Measurements from ENCODE around the gene ANKFN1. TPM values are rescaled to one million over a fixed set of nuclear protein-coding genes. Genes with fewer than 3 reads are reported as not detected.

ANKFN1 gene
- total and polyA plus RNA-seq, 7 donors, result 0.01 to 0.28 (median 0.04) TPM; not detected in 3

GRCh38 chr17:56316604-56317003 lies 163.3 kb downstream of the ANKFN1 start:
- H3K27me3 ChIP-seq (ENCODE audit: insufficient read depth in 3 of 3, low read length in 2 of 3), result no peaks in the 10 kb centered on the region

GRCh38 chr17:56317351-56318208 lies 164.3 kb downstream of the ANKFN1 start:
- no peaks in the 10 kb centered on the region for H3K9me3 ChIP-seq
- 53 to 60% (median 55%) methylated on average over 4 of the region's 4 CpGs for WGBS, 3 donors
- intact Hi-C loops (cut with DNase I), result loop anchor here in 1 of 2 donors (5.0 kb wide), 2 partner anchors 190 to 790 kb away; no protein-coding TSS in a partner anchor
- no peaks in the 10 kb centered on the region for H3K36me3 ChIP-seq (ENCODE audit: insufficient read depth in 1 of 2, low read depth in 1 of 2)
- no peak overlapping the region for H3K4me3 ChIP-seq
- no peak for TF ChIP-seq CTCF (IDR thresholded peaks at IDR 0.05)
- H3K27me3 ChIP-seq (ENCODE audit: insufficient read depth in 3 of 3, low read length in 2 of 3), result peaks cover 0 to 3% (median 0%) of the 10 kb centered on the region in 3 donors
- DNase-seq, result no peak
- no peaks in the 10 kb centered on the region for H3K4me1 ChIP-seq
- no peak overlapping the region for H3K27ac ChIP-seq
- ATAC-seq, result no peak

More at GRCh38 chr17:56316604-56317003, 163.3 kb downstream of the ANKFN1 start:
- no peaks in the 10 kb centered on the region for H3K4me1 ChIP-seq
- H3K4me3 ChIP-seq, result no peak overlapping the region
- H3K27ac ChIP-seq, result no peak overlapping the region
- TF ChIP-seq CTCF (IDR thresholded peaks at IDR 0.05), result no peak
- no peaks in the 10 kb centered on the region for H3K9me3 ChIP-seq
- H3K36me3 ChIP-seq (ENCODE audit: insufficient read depth in 1 of 2, low read depth in 1 of 2), result no peaks in the 10 kb centered on the region
- intact Hi-C loops (cut with DNase I), result loop anchor here in 1 of 2 donors (5.0 kb wide), 2 partner anchors 189 to 789 kb away; no protein-coding TSS in a partner anchor
- WGBS, 3 donors, result 75 to 79% (median 79%) methylated on average over 1 of the region's 1 CpG
- ATAC-seq (no peak), DNase-seq (no peak)

- DNase-seq (no peak), ATAC-seq (peak; percentile 75 to 92 (median 82))
- Histone ChIP-seq H3K4me1 (no peaks in the 10 kb centered on the region), H3K36me3 (ENCODE audit: insufficient read depth in 1 of 2, low read depth in 1 of 2) (no peaks in the 10 kb centered on the region), H3K4me3 (no peak overlapping the region), H3K27me3 (ENCODE audit: insufficient read depth in 3 of 3, low read length in 2 of 3) (peaks cover 0 to 4% (median 0%) of the 10 kb centered on the region in 3 donors), H3K27ac (no peak overlapping the region), H3K9me3 (no peaks in the 10 kb centered on the region)
- WGBS, 3 donors, result 49 to 54% (median 49%) methylated on average over 3 of the region's 3 CpGs
- peak; percentile 69 for TF ChIP-seq CTCF (IDR thresholded peaks at IDR 0.05)
- intact Hi-C loops (cut with DNase I), result loop anchor here in 1 of 2 donors (5.0 kb wide), 2 partner anchors 192 to 792 kb away; no protein-coding TSS in a partner anchor
These were observed 166.3 kb downstream of the ANKFN1 start for GRCh38 chr17:56319531-56319930.

- H3K4me1 ChIP-seq, result no peaks in the 10 kb centered on the region
These were observed 167.2 kb downstream of the ANKFN1 start for GRCh38 chr17:56320443-56320842.

More at GRCh38 chr17:56320443-56320842, 167.2 kb downstream of the ANKFN1 start:
- Histone ChIP-seq H3K4me3 (no peak overlapping the region), H3K9me3 (no peaks in the 10 kb centered on the region), H3K36me3 (ENCODE audit: insufficient read depth in 1 of 2, low read depth in 1 of 2) (no peaks in the 10 kb centered on the region), H3K27ac (no peak overlapping the region), H3K27me3 (ENCODE audit: insufficient read depth in 3 of 3, low read length in 2 of 3) (peaks cover 0 to 4% (median 0%) of the 10 kb centered on the region in 3 donors)
- no peak for TF ChIP-seq CTCF (IDR thresholded peaks at IDR 0.05)
- intact Hi-C loops (cut with DNase I), result loop anchor here in 1 of 2 donors (2.0 to 10.0 kb wide), 3 partner anchors 194 to 906 kb away; no protein-coding TSS in a partner anchor
- no peak for ATAC-seq
- WGBS, 3 donors, result 26 to 39% (median 31%) methylated on average over 7 of the region's 7 CpGs
- DNase-seq, result no peak
